PC-9 (cell line): ENCODE results near the gene LSS. TPM values are rescaled to one million over a fixed set of nuclear protein-coding genes. Genes with fewer than 3 reads are reported as not detected.

ENCODE experiments used
- BruUV-seq: library from RNA; stranded (reverse); fragments of 400-500 nt; replicated peaks from 2 replicates; lab custom pipeline; 2021; lab: Mats Ljungman, UMichigan
- CTCF ChIA-PET: fragments of 300-600 bp; sonication (Branson Sonifier 250); formaldehyde crosslinking; loops from one replicate; lab custom pipeline; 2022; ENCODE audit warnings: antibody characterized with exemption; lab: Charles Lee
- POLR2A ChIA-PET: fragments of 300-600 bp; sonication (Branson Sonifier 250); formaldehyde crosslinking; loops from one replicate; lab custom pipeline; 2022; ENCODE audit warnings: antibody characterized with exemption; ENCODE audit not compliant: unreplicated experiment; lab: Charles Lee
- DNase-seq, 2 experiments: peaks; one replicate each; pipeline versions ENCODE4 v3.0.0 to v3.0.0-alpha.2; 2015 to 2022; ENCODE audit warnings: mixed read lengths in 1 of 2
- H2AFZ ChIP-seq: fragments of 200-600 bp; sonication (generic); 2 replicates; pipeline ENCODE4 v1.8.1; 2017; ENCODE audit warnings: antibody characterized with exemption
- H3F3A ChIP-seq: fragments of 200-600 bp; sonication (generic); 2 replicates; pipeline ENCODE4 v1.8.1; 2017; ENCODE audit warnings: antibody characterized with exemption, mild to moderate bottlenecking, low read depth; ENCODE audit not compliant: insufficient read depth
- H3K27ac ChIP-seq: fragments of 200-600 bp; sonication (generic); 2 replicates; pipeline ENCODE4 v1.6.1; 2016; ENCODE audit warnings: mixed run types
- H3K27me3 ChIP-seq: fragments of 200-600 bp; sonication (generic); 2 replicates; pipeline ENCODE4 v1.6.1; 2016; ENCODE audit warnings: low read depth, mixed run types; ENCODE audit not compliant: insufficient read depth
- H3K36me3 ChIP-seq: fragments of 200-600 bp; sonication (generic); 2 replicates; pipeline ENCODE4 v1.6.1; 2016; ENCODE audit warnings: low read depth, mixed run types
- H3K4me1 ChIP-seq: fragments of 200-600 bp; sonication (generic); replicated peaks from 2 replicates; pipeline ENCODE4 v1.6.1; 2016; ENCODE audit warnings: mixed run types; ENCODE audit not compliant: insufficient read depth
- H3K4me2 ChIP-seq: fragments of 200-600 bp; sonication (generic); 2 replicates; pipeline ENCODE4 v1.6.1; 2017; ENCODE audit warnings: mixed run types
- H3K4me3 ChIP-seq: fragments of 200-600 bp; sonication (generic); 2 replicates; pipeline ENCODE4 v1.6.1; 2016; ENCODE audit warnings: mixed run types
- H3K79me2 ChIP-seq: fragments of 200-600 bp; sonication (generic); 2 replicates; pipeline ENCODE4 v1.6.1; 2017; ENCODE audit warnings: low read depth, mixed run types
- H3K9me2 ChIP-seq: fragments of 200-600 bp; sonication (generic); 2 replicates; pipeline ENCODE4 v1.8.1; 2017; ENCODE audit warnings: mild to moderate bottlenecking; ENCODE audit not compliant: insufficient read depth
- H3K9me3 ChIP-seq: fragments of 200-600 bp; sonication (generic); 2 replicates; pipeline ENCODE4 v1.8.1; 2016; ENCODE audit warnings: low read depth; ENCODE audit not compliant: insufficient read depth
- H4K20me1 ChIP-seq: fragments of 200-600 bp; sonication (generic); 2 replicates; pipeline ENCODE4 v1.8.1; 2017; ENCODE audit not compliant: insufficient read depth
- EZH2 ChIP-seq: fragments of 200-600 bp; sonication (generic); IDR thresholded peaks from 2 replicates; pipeline ENCODE4 v1.8.0; 2017; ENCODE audit warnings: antibody characterized with exemption, low read depth
- intact Hi-C: fragments of 100-400 bp; cut with micrococcal nuclease; formaldehyde crosslinking; loops from one replicate; pipeline ENCODE4 v1.10.0; 2022; ENCODE audit not compliant: unreplicated experiment
- total RNA-seq: library from RNA; stranded (reverse); gene quantifications from 2 replicates; pipeline ENCODE4 v1.2.3, GENCODE V29; 2021
- TF ChIP-seq, protein P1 (sequence below): fragments of 200-600 bp; sonication (generic); conservative IDR thresholded peaks from 2 replicates; pipeline ENCODE4 v1.6.1; 2017; ENCODE audit warnings: mixed run types, antibody characterized with exemption, mild to moderate bottlenecking, moderate library complexity

Gene LSS
- total RNA-seq, 1 experiment from 2014 or later: 92.3 TPM

DNA sequence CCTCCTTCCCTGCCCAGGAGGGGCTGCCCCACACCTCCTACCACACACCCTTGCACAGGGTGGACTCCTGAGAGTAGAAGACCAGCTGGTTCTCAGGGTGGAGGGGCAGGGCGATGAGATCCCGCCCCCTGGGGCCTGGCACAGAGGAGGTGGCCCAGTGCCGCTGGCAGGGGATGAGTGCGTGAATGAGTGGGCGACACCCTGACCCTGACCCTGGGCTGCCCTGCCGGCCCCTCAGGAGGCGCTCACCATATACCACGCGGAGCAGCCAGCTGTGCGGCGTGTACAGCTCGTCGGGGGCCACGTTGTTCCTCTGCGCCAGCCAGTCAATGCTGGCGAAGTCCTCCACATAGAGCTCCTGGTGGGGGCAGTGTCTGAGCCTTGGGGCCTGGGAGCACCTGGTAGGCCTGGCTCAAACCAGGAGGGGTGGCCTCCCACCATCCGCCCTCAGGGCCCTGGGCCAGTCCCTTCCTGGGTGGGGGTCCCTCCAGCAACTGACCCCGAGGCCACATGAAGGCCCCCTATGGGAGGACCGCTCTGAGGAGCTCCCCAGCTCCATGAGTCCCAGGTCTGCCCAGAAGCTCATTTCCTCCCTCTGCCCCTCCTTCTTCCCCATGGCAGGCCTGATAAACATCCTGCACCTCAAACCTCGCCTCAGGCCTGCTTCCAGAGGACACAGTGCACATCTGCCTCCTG lies 13.0 kb downstream of the LSS start:
- Histone ChIP-seq H3K4me1 (no peaks in the 10 kb centered on the region), H3K4me2 (no peak overlapping the region), H3K79me2 (no peaks in the 10 kb centered on the region), H3K36me3 (no peaks in the 10 kb centered on the region), H2AFZ (no peak overlapping the region), H4K20me1 (no peaks in the 10 kb centered on the region), H3K9me3 (no peaks in the 10 kb centered on the region), H3K9me2 (no peaks in the 10 kb centered on the region), H3F3A (no peaks in the 10 kb centered on the region), H3K27ac (no peak overlapping the region), H3K27me3 (no peaks in the 10 kb centered on the region), H3K4me3 (no peak overlapping the region)
- BruUV-seq: no TSS peak
- DNase-seq: no peak
- TF ChIP-seq, protein P1, sequence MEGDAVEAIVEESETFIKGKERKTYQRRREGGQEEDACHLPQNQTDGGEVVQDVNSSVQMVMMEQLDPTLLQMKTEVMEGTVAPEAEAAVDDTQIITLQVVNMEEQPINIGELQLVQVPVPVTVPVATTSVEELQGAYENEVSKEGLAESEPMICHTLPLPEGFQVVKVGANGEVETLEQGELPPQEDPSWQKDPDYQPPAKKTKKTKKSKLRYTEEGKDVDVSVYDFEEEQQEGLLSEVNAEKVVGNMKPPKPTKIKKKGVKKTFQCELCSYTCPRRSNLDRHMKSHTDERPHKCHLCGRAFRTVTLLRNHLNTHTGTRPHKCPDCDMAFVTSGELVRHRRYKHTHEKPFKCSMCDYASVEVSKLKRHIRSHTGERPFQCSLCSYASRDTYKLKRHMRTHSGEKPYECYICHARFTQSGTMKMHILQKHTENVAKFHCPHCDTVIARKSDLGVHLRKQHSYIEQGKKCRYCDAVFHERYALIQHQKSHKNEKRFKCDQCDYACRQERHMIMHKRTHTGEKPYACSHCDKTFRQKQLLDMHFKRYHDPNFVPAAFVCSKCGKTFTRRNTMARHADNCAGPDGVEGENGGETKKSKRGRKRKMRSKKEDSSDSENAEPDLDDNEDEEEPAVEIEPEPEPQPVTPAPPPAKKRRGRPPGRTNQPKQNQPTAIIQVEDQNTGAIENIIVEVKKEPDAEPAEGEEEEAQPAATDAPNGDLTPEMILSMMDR: no peak
- no peak for TF ChIP-seq EZH2
- intact Hi-C loops: no loop called here
- POLR2A ChIA-PET: no interaction called here
- CTCF ChIA-PET: no interaction called here

DNA sequence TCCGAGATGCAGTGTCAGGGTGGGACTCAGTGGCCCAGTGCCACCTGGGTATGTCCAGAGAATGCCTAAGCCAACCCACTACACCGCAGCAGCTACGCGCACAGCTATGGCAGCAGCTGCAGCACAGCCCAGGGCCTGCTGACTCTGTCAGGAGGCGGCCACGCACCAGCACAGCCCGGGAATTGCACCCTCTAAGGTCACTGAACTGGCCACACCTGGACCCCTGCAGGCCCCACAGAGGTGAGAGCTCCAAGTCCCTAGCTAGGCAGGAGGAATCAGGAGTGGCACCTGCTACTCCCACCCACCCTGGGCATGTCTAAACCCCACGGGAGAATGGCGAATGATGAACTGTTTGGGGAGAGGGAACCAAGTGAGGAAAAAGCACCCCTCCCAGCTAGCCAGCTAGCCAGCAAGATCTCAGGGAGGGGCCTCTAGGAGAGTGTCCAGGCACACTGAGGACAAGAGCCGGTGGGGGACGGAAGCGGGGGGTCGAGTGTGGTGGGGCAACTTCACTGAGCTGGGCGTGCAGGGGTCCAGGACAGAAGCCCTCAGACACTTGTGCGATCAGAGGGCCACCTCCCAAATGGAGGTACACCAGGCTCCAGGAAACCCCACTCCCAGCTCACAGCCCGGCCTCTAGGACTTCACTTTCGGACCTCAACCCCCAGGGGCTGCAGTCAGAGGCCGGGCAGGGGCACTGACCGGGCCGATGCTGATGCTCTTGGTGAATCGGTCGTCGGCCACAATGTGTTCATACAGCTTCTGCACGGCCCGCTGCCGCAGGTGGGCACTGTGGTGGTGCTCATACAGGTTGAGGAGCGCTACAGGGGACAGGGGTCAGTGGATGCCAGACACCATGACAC lies 13.9 kb downstream of the LSS start:
- TF ChIP-seq, protein P1: no peak
- no peak for TF ChIP-seq EZH2
- Histone ChIP-seq H3F3A (no peaks in the 10 kb centered on the region), H3K27me3 (no peaks in the 10 kb centered on the region), H3K4me2 (no peak overlapping the region), H3K4me1 (no peaks in the 10 kb centered on the region), H4K20me1 (no peaks in the 10 kb centered on the region), H3K36me3 (no peaks in the 10 kb centered on the region), H3K27ac (no peak overlapping the region), H3K4me3 (no peak overlapping the region), H3K9me2 (no peaks in the 10 kb centered on the region), H2AFZ (no peak overlapping the region), H3K9me3 (no peaks in the 10 kb centered on the region), H3K79me2 (no peaks in the 10 kb centered on the region)
- BruUV-seq: no TSS peak
- ChIA-PET POLR2A (no interaction called here), CTCF (no interaction called here)
- intact Hi-C loops: no loop called here
- DNase-seq: no peak

DNA sequence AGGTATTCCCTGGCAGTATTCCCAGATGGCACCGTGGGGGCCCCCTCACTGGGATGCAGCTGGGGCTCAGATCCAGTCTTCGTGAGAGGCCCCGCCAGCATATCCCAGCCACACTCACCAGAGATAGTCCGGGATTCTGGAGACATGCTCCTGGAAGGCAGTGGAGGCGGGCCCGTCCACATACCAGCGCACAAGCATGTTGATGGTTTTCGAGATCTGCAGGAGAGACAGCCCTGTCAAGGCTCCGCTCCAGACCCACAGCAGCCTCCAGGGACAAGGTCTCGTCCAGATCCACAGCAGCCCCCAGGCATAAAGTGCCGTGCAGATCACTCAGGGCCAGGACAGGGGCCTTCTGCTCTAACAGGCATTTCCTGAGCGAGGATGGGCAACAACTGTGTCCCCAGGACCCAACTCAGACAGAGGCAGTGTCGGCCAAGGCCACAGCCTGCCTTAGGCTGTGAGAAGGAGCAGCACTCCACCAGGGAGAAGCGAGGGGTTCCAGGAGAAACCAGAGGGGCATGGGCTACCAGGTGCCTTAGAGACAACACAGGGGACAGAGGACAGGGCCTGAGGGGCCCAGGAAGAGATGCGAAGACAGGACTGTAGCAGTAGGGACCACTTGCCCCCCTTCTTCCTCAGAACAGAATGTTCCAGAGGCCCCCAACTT lies 14.8 kb downstream of the LSS start:
- no peak overlapping the region for H3K4me3 ChIP-seq
- no peaks in the 10 kb centered on the region for H3K9me2 ChIP-seq
- ChIA-PET CTCF (no interaction called here), POLR2A (no interaction called here)
- no peaks in the 10 kb centered on the region for H3K36me3 ChIP-seq
- H3F3A ChIP-seq: no peaks in the 10 kb centered on the region
- H4K20me1 ChIP-seq: no peaks in the 10 kb centered on the region
- no peaks in the 10 kb centered on the region for H3K4me1 ChIP-seq
- no peak overlapping the region for H2AFZ ChIP-seq
- H3K4me2 ChIP-seq: no peak overlapping the region
- H3K27ac ChIP-seq: no peak overlapping the region
- no TSS peak for BruUV-seq
- no peaks in the 10 kb centered on the region for H3K27me3 ChIP-seq
- no peaks in the 10 kb centered on the region for H3K9me3 ChIP-seq
- no peak for DNase-seq
- no peak for TF ChIP-seq EZH2
- TF ChIP-seq, protein P1: no peak
- no peaks in the 10 kb centered on the region for H3K79me2 ChIP-seq
- intact Hi-C loops: no loop called here
